Endodermal cell (in vitro differentiated cells): ENCODE measurements around the gene PRXL2B. TPM values are rescaled to one million over a fixed set of nuclear protein-coding genes. Genes with fewer than 3 reads are reported as not detected.

Experiments
- DNase-seq: peaks from one replicate; pipeline ENCODE4 v3.0.0-alpha.2; 2017
- H3K27ac ChIP-seq: 2 replicates; pipeline ENCODE4 v1.5.1; 2013; ENCODE audit warnings: mild to moderate bottlenecking, low read depth, low read length, moderate library complexity
- H3K27me3 ChIP-seq: 2 replicates; pipeline ENCODE4 v1.6.1; 2013; ENCODE audit warnings: mild to moderate bottlenecking, low read length, moderate library complexity; ENCODE audit not compliant: insufficient read depth, control insufficient read depth, poor library complexity, severe bottlenecking
- H3K36me3 ChIP-seq: 2 replicates; pipeline ENCODE4 v1.7.0; 2013; ENCODE audit warnings: mild to moderate bottlenecking, low read length, moderate library complexity; ENCODE audit not compliant: control insufficient read depth, insufficient read depth
- H3K4me1 ChIP-seq: one replicate; pipeline ENCODE4 v1.7.0; 2013; ENCODE audit warnings: low read length; ENCODE audit not compliant: control insufficient read depth, insufficient read depth
- H3K4me3 ChIP-seq: 2 replicates; pipeline ENCODE4 v1.5.1; 2013; ENCODE audit warnings: mild to moderate bottlenecking, low read length, moderate library complexity
- H3K9ac ChIP-seq: 2 replicates; pipeline ENCODE4 v1.6.1; 2013; ENCODE audit warnings: mild to moderate bottlenecking, low read length, moderate library complexity; ENCODE audit not compliant: poor library complexity, severe bottlenecking; ENCODE audit errors: extremely low read depth
- H3K9me3 ChIP-seq: 2 replicates; pipeline ENCODE4 v1.6.1; 2013; ENCODE audit warnings: mild to moderate bottlenecking, low read length, moderate library complexity; ENCODE audit not compliant: control insufficient read depth
- H3K27ac Mint-ChIP-seq: 2 replicates; pipeline ENCODE4 v1.8.0; 2020; ENCODE audit warnings: mixed read lengths
- H3K27me3 Mint-ChIP-seq: 2 replicates; pipeline ENCODE4 v1.8.0; 2021; ENCODE audit warnings: mild to moderate bottlenecking, mixed read lengths; ENCODE audit not compliant: insufficient read depth
- H3K36me3 Mint-ChIP-seq: 2 replicates; pipeline ENCODE4 v1.8.0; 2020; ENCODE audit warnings: low read depth, mixed read lengths
- H3K4me1 Mint-ChIP-seq: 2 replicates; pipeline ENCODE4 v1.8.0; 2020; ENCODE audit warnings: mixed read lengths
- H3K4me3 Mint-ChIP-seq: 2 replicates; pipeline ENCODE4 v1.8.0; 2020; ENCODE audit warnings: mild to moderate bottlenecking, moderate library complexity, mixed read lengths
- H3K9me3 Mint-ChIP-seq: 2 replicates; pipeline ENCODE4 v1.8.0; 2020; ENCODE audit warnings: mild to moderate bottlenecking, mixed read lengths
- CTCF ChIP-seq: fragments of 200-600 bp; sonication (generic); conservative IDR thresholded peaks from 2 replicates; pipeline ENCODE4 v1.5.0; 2021; ENCODE audit warnings: antibody characterized with exemption, mild to moderate bottlenecking
- WGBS, 2 experiments: methylation state at CpG; one replicate each; pipeline versions ENCODE4 v1.1.5 to v1.1.7; 2013; ENCODE audit warnings: missing lambda C conversion rate in 2 of 2, mixed read lengths in 1 of 2; ENCODE audit not compliant: insufficient coverage in 1 of 2, insufficient read length in 1 of 2; 5-methylcytosine and 5-hydroxymethylcytosine counted together
- total RNA-seq, 2 donors: library from RNA; stranded (reverse); fragmentation: NEBNext Ultra II Directional in 1 of 2; extraction: Animal tissue kit (Norgen Biotek cat#: 25700) in 1 of 2; gene quantifications; 2 replicates in 1 of 2; 3 replicates in 1 of 2; pipeline ENCODE4 v1.2.1, GENCODE V29; 2021

The PRXL2B gene
- total RNA-seq, 2 donors from 2014 or later, result 33.4 to 34.4 TPM

- H3K4me3 ChIP-seq, result no peak within 1 kb of the TSS
- H3K27me3 ChIP-seq, result no peaks in the 10 kb centered on the region
- H3K27ac ChIP-seq, result peak within 1 kb of the TSS; percentile 66
- Mint-ChIP-seq H3K9me3 (no peaks in the 10 kb centered on the region), H3K36me3 (no peaks in the 10 kb centered on the region), H3K27ac (peak within 1 kb of the TSS; percentile 44), H3K4me3 (no peak within 1 kb of the TSS), H3K27me3 (no peaks in the 10 kb centered on the region), H3K4me1 (peaks cover 4% of the 10 kb centered on the region)
- H3K4me1 ChIP-seq, result no peaks in the 10 kb centered on the region
- TF ChIP-seq CTCF, result no peak
- peak; percentile 67 for DNase-seq
- no peaks in the 10 kb centered on the region for H3K9me3 ChIP-seq
- H3K36me3 ChIP-seq, result no peaks in the 10 kb centered on the region
- 61 to 68% methylated on average over 12 to 16 of the region's 16 CpGs for WGBS, 2 experiments
- no peak within 1 kb of the TSS for H3K9ac ChIP-seq
These were observed 30.3 kb upstream of the PRXL2B start, which contains the start of gene TNFRSF14 for GRCh38 chr1:2556277-2556677. Gene TNFRSF14, plus strand, starts transcription at chr1:2556371. Its CDS starts 294 bp downstream, at chr1:2556665.

- H3K4me1 ChIP-seq, result no peaks in the 10 kb centered on the region
- no peak overlapping the region for H3K4me3 Mint-ChIP-seq
- H3K27me3 Mint-ChIP-seq, result no peaks in the 10 kb centered on the region
- H3K27ac Mint-ChIP-seq, result peak overlapping the region; percentile 44
- no peaks in the 10 kb centered on the region for H3K36me3 ChIP-seq
- DNase-seq, result no peak
- H3K27ac ChIP-seq, result peak overlapping the region; percentile 66
- H3K36me3 Mint-ChIP-seq, result no peaks in the 10 kb centered on the region
- no peaks in the 10 kb centered on the region for H3K27me3 ChIP-seq
- H3K9me3 ChIP-seq, result no peaks in the 10 kb centered on the region
- H3K9ac ChIP-seq, result no peak overlapping the region
- no peak overlapping the region for H3K4me3 ChIP-seq
- TF ChIP-seq CTCF, result no peak
- H3K9me3 Mint-ChIP-seq, result no peaks in the 10 kb centered on the region
- 86 to 88% methylated on average over 13 to 24 of the region's 24 CpGs for WGBS, 2 experiments
- peaks cover 4% of the 10 kb centered on the region for H3K4me1 Mint-ChIP-seq
These were observed 29.7 kb upstream of the PRXL2B start for GRCh38 chr1:2556678-2557481.

DNA sequence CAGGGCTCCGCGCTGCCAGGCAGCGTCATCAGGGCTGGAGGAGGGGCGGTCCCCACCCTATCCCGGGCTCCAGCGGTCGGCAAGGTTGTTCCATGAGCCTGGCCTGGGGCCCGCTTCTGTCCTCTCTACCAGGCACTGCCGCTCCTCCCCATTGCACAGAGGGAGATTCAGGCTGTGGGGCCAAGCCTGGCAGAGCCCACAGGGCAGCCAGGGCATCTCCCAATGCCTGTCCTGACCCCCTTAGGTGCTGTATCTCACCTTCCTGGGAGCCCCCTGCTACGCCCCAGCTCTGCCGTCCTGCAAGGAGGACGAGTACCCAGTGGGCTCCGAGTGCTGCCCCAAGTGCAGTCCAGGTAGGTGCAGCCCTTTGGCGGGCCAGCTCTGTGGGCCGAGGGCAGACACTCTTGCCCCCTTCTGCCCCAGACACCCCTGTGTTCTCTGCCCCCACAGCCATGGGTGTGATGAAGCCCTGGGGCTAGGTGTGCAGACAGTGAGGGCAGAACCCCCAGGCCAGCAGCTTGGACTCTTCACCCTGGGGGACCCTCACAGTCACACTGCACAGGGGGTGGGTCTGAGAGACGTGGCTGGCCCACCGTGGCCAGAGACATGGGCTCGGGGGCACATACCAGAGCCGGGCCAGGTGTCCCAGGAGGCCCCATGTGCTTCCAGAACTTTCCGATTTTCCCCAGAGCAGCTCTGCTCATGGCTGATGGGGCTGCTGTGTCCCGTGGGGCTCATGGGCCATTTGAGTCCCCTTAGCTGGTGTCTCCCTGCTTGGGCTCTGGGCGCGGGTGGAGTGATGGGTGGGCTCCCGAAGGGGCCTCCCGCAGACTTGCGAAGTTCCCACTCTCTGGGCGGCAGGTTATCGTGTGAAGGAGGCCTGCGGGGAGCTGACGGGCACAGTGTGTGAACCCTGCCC is 28.8 kb upstream of the PRXL2B start:
- no peaks in the 10 kb centered on the region for H3K27me3 Mint-ChIP-seq
- H3K4me3 Mint-ChIP-seq, result no peak overlapping the region
- TF ChIP-seq CTCF, result no peak
- Histone ChIP-seq H3K9me3 (no peaks in the 10 kb centered on the region), H3K27ac (no peak overlapping the region), H3K27me3 (no peaks in the 10 kb centered on the region), H3K9ac (no peak overlapping the region), H3K4me3 (no peak overlapping the region), H3K36me3 (no peaks in the 10 kb centered on the region), H3K4me1 (peaks cover 4% of the 10 kb centered on the region)
- 91 to 92% methylated on average over 28 to 30 of the region's 30 CpGs for WGBS, 2 experiments
- no peaks in the 10 kb centered on the region for H3K36me3 Mint-ChIP-seq
- no peaks in the 10 kb centered on the region for H3K9me3 Mint-ChIP-seq
- H3K27ac Mint-ChIP-seq, result no peak overlapping the region
- no peak for DNase-seq
- H3K4me1 Mint-ChIP-seq, result peaks cover 4% of the 10 kb centered on the region
